OCI-M2 (cell line): Measurements from ENCODE around the gene TASOR.

Source experiments
- DNase-seq: peaks from one replicate; lab custom pipeline; 2025; ENCODE audit not compliant: unreplicated experiment; lab: John Stamatoyannopoulos, UW

Gene TASOR

DNA sequence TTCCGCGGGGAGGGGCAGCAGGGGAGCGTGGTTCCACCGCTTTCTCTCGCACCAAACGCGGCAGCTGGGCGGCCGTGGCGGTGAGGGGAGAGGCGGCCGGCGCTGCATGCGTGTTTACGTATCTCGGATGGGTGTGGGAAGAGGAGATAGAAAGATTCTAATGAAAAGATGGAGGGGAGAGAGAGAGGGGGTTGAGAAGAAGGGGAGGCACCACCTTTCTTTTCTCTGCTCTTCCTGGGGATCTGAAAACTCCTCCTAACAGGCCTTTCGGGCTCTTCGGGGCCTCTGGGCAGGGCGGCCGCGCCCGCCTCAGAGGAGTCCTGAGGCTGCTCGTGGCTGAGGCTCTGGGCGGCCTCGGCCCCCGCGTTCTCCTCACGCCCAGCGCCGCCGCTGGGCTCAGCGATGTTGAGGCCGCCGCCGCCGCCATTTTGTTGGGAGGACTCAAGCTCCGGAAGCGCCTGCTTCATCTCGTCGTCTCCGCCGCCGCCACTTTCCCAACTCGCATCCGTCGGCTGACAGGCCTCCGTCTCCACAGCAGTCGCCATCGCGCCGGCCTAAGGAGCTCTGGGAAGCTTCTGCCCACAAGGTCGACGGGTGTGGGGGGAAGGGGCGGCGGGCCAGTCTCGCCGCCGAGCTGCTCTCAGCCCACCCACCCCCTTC is 473 bp downstream of the TASOR start:
- no peak for DNase-seq

GRCh38 chr3:56681984-56682461 is 1.0 kb downstream of the TASOR start:
- DNase-seq, result no peak

GRCh38 chr3:56680054-56680580 is 2.9 kb downstream of the TASOR start:
- no peak for DNase-seq

DNA sequence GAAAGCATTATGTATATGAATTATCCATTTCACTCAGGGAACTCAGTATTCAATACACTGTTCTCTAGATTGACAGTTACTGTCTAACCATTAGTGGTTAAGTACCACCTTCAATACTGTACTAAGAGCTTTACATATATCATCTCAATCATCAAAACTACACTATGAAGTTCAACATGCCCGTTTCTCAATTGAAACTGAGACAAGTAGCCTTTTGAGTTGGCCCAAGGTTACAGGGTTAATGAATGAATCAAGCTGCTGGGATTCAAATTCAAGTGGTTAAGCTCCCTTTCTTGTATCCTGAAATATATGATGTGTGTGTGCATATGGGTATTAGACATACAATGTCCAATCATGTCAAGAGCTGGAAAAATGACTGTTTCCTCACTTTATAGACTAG is 5.8 kb downstream of the TASOR start:
- DNase-seq, result no peak

DNA sequence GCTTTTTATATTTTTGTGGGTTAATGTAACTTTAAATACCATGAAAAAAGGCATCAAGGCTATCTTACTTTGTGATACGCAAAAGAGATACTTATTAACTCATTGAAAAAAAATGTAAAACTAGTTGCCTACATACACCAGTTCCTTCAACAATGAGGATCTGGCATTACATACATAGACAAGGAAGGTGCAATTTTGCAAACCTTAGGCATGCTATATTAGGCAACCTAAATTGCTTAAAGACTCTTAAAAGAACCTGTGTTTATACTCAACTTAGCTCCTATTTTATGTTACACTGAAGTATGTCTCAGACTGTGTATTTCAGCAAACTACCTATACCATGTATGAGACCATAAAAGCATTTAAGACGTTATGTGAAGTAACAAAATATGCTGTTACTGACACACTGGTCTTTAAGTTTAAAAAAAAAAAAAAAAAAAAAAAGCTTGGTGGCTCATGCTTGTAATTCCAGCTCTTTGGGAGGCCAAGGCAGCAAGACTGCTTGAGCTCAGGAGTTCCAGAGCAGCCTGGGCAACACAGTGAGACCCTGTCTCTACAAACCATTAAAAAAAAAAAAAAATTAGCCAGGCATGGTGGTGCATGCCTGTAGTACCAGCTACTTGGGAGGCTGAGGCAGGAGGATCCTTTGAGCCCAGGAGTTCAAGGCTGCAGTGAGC is 9.1 kb downstream of the TASOR start:
- DNase-seq, result no peak

- DNase-seq, result no peak
Observed at GRCh38 chr3:56667973-56668579, 15.0 kb downstream of the TASOR start.

- no peak for DNase-seq
Observed at GRCh38 chr3:56664823-56665222, 18.2 kb downstream of the TASOR start.

DNA sequence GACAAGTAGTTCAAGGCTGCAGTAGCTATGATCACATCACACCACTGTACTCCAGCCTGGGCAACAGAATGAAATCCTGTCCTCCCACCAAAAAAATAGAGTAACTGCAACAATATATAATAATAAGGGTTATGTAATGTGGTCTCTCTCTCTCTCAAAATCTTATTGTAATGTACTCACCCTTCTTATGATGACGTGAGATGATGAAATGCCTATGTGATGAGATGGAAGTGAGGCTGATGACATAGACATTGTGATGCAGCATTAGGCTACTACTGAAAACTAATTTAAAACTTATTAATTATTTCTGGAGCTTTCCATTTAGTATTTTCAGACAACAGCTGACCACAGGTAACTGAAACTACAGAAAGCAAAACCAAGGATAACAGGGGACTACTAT is 27.4 kb downstream of the TASOR start:
- DNase-seq, result no peak

- no peak for DNase-seq
Observed at GRCh38 chr3:56654460-56654859, 28.6 kb downstream of the TASOR start.

DNA sequence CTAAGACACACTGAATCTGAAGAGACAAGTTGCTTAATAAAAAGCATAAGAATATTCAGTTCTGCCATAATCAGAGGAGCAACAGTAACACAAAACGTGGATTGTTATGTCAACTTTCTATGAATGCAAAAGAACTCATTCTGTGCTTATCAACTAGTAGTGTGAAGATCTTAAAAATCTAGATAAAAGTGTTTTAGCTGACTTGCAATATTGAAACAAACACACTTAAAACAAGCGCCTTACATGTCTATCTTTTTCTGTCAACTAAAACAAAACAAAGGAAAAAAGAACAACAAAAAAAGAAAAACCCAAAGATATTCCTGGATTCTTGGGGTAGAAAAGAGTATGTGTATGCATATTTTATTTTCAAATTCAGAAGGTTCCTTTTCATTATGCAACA is 37.7 kb downstream of the TASOR start:
- no peak for DNase-seq

GRCh38 chr3:56633602-56634535 is 49.2 kb downstream of the TASOR start:
- DNase-seq, result no peak
